CD4-positive, alpha-beta memory T cell (primary cell): ENCODE data around the gene SETBP1. TPM values are rescaled to one million over a fixed set of nuclear protein-coding genes. Genes with fewer than 3 reads are reported as not detected.

Experiments used
- CTCF ChIA-PET: fragments of 350-600 bp; sonication (Branson Sonifier 250); formaldehyde crosslinking; loops from one replicate; lab custom pipeline; 2021; ENCODE audit warnings: inconsistent platforms; ENCODE audit not compliant: partially characterized antibody; lab: Charles Lee
- POLR2A ChIA-PET: fragments of 350-600 bp; sonication (Branson Sonifier 250); formaldehyde crosslinking; loops from one replicate; lab custom pipeline; 2021; ENCODE audit not compliant: partially characterized antibody; lab: Charles Lee
- DNase-seq, 5 donors: peaks; one replicate each; pipeline versions ENCODE4 v3.0.0 to v3.0.0-alpha.2; 2020 to 2022; ENCODE audit warnings: mixed read lengths in 1 of 5
- H3K27ac ChIP-seq: one replicate; pipeline ENCODE4 v1.7.0; 2013; ENCODE audit warnings: low read depth, low read length
- H3K27me3 ChIP-seq: 2 replicates; pipeline ENCODE4 v1.7.0; 2013; ENCODE audit warnings: mild to moderate bottlenecking, low read length, moderate library complexity; ENCODE audit not compliant: insufficient read depth
- H3K36me3 ChIP-seq: 2 replicates; pipeline ENCODE4 v1.7.0; 2013; ENCODE audit warnings: mild to moderate bottlenecking, low read length, moderate library complexity; ENCODE audit not compliant: insufficient read depth
- H3K4me1 ChIP-seq: 2 replicates; pipeline ENCODE4 v1.7.0; 2013; ENCODE audit warnings: mild to moderate bottlenecking, low read length, moderate library complexity; ENCODE audit not compliant: insufficient read depth
- H3K4me3 ChIP-seq, 2 donors: one replicate each; pipeline ENCODE4 v1.7.0; 2013; ENCODE audit warnings: low read length in 2 of 2, mild to moderate bottlenecking in 1 of 2
- H3K9me3 ChIP-seq, 2 donors: one replicate each; pipeline ENCODE4 v1.7.0; 2013; ENCODE audit warnings: low read length in 2 of 2, control low read depth in 1 of 2; ENCODE audit not compliant: control insufficient read depth in 1 of 2
- H3K27ac Mint-ChIP-seq, 7 donors: one replicate each; pipeline ENCODE4 v1.8.0; 2020 to 2021; ENCODE audit warnings: mixed read lengths in 7 of 7, mild to moderate bottlenecking in 6 of 7, inconsistent platforms in 3 of 7, moderate library complexity in 3 of 7
- H3K27me3 Mint-ChIP-seq, 2 donors: one replicate each; pipeline ENCODE4 v1.8.0; 2020 to 2021; ENCODE audit warnings: mixed read lengths in 2 of 2
- H3K36me3 Mint-ChIP-seq, 2 donors: one replicate each; pipeline ENCODE4 v1.8.0; 2020 to 2021; ENCODE audit warnings: mixed read lengths in 2 of 2, inconsistent platforms in 1 of 2, mild to moderate bottlenecking in 1 of 2
- H3K4me1 Mint-ChIP-seq, 4 donors: one replicate each; pipeline ENCODE4 v1.8.0; 2020 to 2021; ENCODE audit warnings: mixed read lengths in 4 of 4, mild to moderate bottlenecking in 1 of 4
- H3K4me3 Mint-ChIP-seq, 8 donors: one replicate each; pipeline ENCODE4 v1.8.0; 2020 to 2021; ENCODE audit warnings: mixed read lengths in 8 of 8, mild to moderate bottlenecking in 7 of 8, moderate library complexity in 6 of 8, inconsistent platforms in 3 of 8
- H3K9me3 Mint-ChIP-seq, 8 donors: one replicate each; pipeline ENCODE4 v1.8.0; 2020 to 2021; ENCODE audit warnings: mixed read lengths in 8 of 8, mild to moderate bottlenecking in 5 of 8, inconsistent platforms in 3 of 8, moderate library complexity in 1 of 8
- intact Hi-C: fragments of 100-400 bp; cut with micrococcal nuclease; formaldehyde crosslinking; loops from one replicate; pipeline ENCODE4 v1.15.1; 2023
- polyA plus RNA-seq, 2 donors: library from polyadenylated mRNA; unstranded; fragments of 300-500 nt; fragmentation: Illumina TruSeq; gene quantifications; one replicate each; pipeline ENCODE4 v1.2.3, GENCODE V29; 2021
- total RNA-seq, 2 experiments: library from RNA; stranded (reverse); gene quantifications; one replicate each; pipeline ENCODE4 v1.2.3, GENCODE V29; 2021

The SETBP1 gene
- total and polyA plus RNA-seq, 4 experiments from 2014 or later = 0.03 to 0.21 (median 0.09) TPM; not detected in 1

GRCh38 chr18:44685296-44685695 is 4.6 kb downstream of the SETBP1 start:
- peaks cover 11% of the 10 kb centered on the region for H3K4me1 ChIP-seq
- peaks cover 11 to 23% of the 10 kb centered on the region in 2 donors for H3K27me3 Mint-ChIP-seq
- intact Hi-C loops = no loop called here
- peaks cover 6% of the 10 kb centered on the region for H3K27me3 ChIP-seq
- H3K4me1 Mint-ChIP-seq = peaks cover 0 to 6% (median 0%) of the 10 kb centered on the region in 4 donors
- no peak overlapping the region for H3K4me3 Mint-ChIP-seq
- no peak overlapping the region for H3K27ac Mint-ChIP-seq
- H3K9me3 Mint-ChIP-seq = no peaks in the 10 kb centered on the region
- H3K27ac ChIP-seq = no peak overlapping the region
- no peaks in the 10 kb centered on the region for H3K36me3 Mint-ChIP-seq
- H3K4me3 ChIP-seq = no peak overlapping the region
- no peaks in the 10 kb centered on the region for H3K9me3 ChIP-seq
- ChIA-PET POLR2A (no interaction called here), CTCF (no interaction called here)
- no peak for DNase-seq
- H3K36me3 ChIP-seq = no peaks in the 10 kb centered on the region

- no peak for DNase-seq
- ChIA-PET CTCF (no interaction called here), POLR2A (no interaction called here)
- Mint-ChIP-seq H3K27me3 (peaks cover 7 to 18% of the 10 kb centered on the region in 2 donors), H3K27ac (no peak overlapping the region), H3K4me3 (no peak overlapping the region), H3K9me3 (no peaks in the 10 kb centered on the region), H3K36me3 (no peaks in the 10 kb centered on the region), H3K4me1 (peaks cover 0 to 2% (median 0%) of the 10 kb centered on the region in 4 donors)
- H3K9me3 ChIP-seq = no peaks in the 10 kb centered on the region
- H3K27me3 ChIP-seq = peaks cover 3% of the 10 kb centered on the region
- H3K27ac ChIP-seq = no peak overlapping the region
- no peaks in the 10 kb centered on the region for H3K36me3 ChIP-seq
- no peak overlapping the region for H3K4me3 ChIP-seq
- intact Hi-C loops = no loop called here
- H3K4me1 ChIP-seq = peaks cover 6% of the 10 kb centered on the region
Measured at GRCh38 chr18:44686156-44686555, 5.5 kb downstream of the SETBP1 start.

- Histone ChIP-seq H3K36me3 (no peaks in the 10 kb centered on the region), H3K27ac (no peak overlapping the region), H3K4me3 (no peak overlapping the region), H3K27me3 (no peaks in the 10 kb centered on the region), H3K9me3 (no peaks in the 10 kb centered on the region), H3K4me1 (no peaks in the 10 kb centered on the region)
- intact Hi-C loops = no loop called here
- no peaks in the 10 kb centered on the region for H3K4me1 Mint-ChIP-seq
- peak overlapping the region in 1 of 7 donors; percentile 4 for H3K27ac Mint-ChIP-seq
- ChIA-PET POLR2A (no interaction called here), CTCF (interaction anchor here (1.2 kb wide), 1 partner anchor 9 kb away, joined by 4 read pairs; no protein-coding TSS in a partner anchor)
- H3K36me3 Mint-ChIP-seq = no peaks in the 10 kb centered on the region
- peaks cover 0 to 2% (median 0%) of the 10 kb centered on the region in 8 donors for H3K9me3 Mint-ChIP-seq
- H3K4me3 Mint-ChIP-seq = no peak overlapping the region
- H3K27me3 Mint-ChIP-seq = peaks cover 5 to 16% of the 10 kb centered on the region in 2 donors
- no peak for DNase-seq
Measured at GRCh38 chr18:44687421-44687820, 6.7 kb downstream of the SETBP1 start.

GRCh38 chr18:44689736-44690135 is 9.0 kb downstream of the SETBP1 start:
- H3K27me3 Mint-ChIP-seq = peaks cover 4 to 16% of the 10 kb centered on the region in 2 donors
- no peak for DNase-seq

GRCh38 chr18:44691148-44691925 is 10.6 kb downstream of the SETBP1 start:
- Histone ChIP-seq H3K9me3 (no peaks in the 10 kb centered on the region), H3K27me3 (no peaks in the 10 kb centered on the region), H3K4me1 (no peaks in the 10 kb centered on the region), H3K4me3 (no peak overlapping the region), H3K27ac (no peak overlapping the region), H3K36me3 (no peaks in the 10 kb centered on the region)
- Mint-ChIP-seq H3K27ac (no peak overlapping the region), H3K4me3 (no peak overlapping the region), H3K36me3 (no peaks in the 10 kb centered on the region), H3K27me3 (peaks cover 3 to 14% of the 10 kb centered on the region in 2 donors), H3K4me1 (no peaks in the 10 kb centered on the region), H3K9me3 (peaks cover 0 to 4% (median 0%) of the 10 kb centered on the region in 8 donors)
- ChIA-PET CTCF (interaction anchor here (1.2 kb wide), 1 partner anchor 8 kb away, joined by 3 read pairs; no protein-coding TSS in a partner anchor), POLR2A (no interaction called here)
- intact Hi-C loops = no loop called here
- no peak for DNase-seq

More at GRCh38 chr18:44689736-44690135, 9.0 kb downstream of the SETBP1 start:
- H3K9me3 Mint-ChIP-seq = peaks cover 0 to 4% (median 0%) of the 10 kb centered on the region in 8 donors
- ChIA-PET POLR2A (no interaction called here), CTCF (no interaction called here)
- Histone ChIP-seq H3K27ac (no peak overlapping the region), H3K36me3 (no peaks in the 10 kb centered on the region), H3K9me3 (no peaks in the 10 kb centered on the region), H3K27me3 (no peaks in the 10 kb centered on the region), H3K4me1 (no peaks in the 10 kb centered on the region), H3K4me3 (no peak overlapping the region)
- H3K4me1 Mint-ChIP-seq = no peaks in the 10 kb centered on the region
- intact Hi-C loops = no loop called here
- H3K4me3 Mint-ChIP-seq = no peak overlapping the region
- no peak overlapping the region for H3K27ac Mint-ChIP-seq
- no peaks in the 10 kb centered on the region for H3K36me3 Mint-ChIP-seq

- no peak for DNase-seq
- no peak overlapping the region for H3K4me3 ChIP-seq
- no peaks in the 10 kb centered on the region for H3K36me3 ChIP-seq
- no peaks in the 10 kb centered on the region for H3K4me1 ChIP-seq
- H3K9me3 ChIP-seq = no peaks in the 10 kb centered on the region
- Mint-ChIP-seq H3K27ac (no peak overlapping the region), H3K9me3 (peaks cover 0 to 4% (median 0%) of the 10 kb centered on the region in 8 donors), H3K4me3 (no peak overlapping the region), H3K4me1 (peaks cover 0 to 2% (median under 1%) of the 10 kb centered on the region in 4 donors), H3K36me3 (no peaks in the 10 kb centered on the region), H3K27me3 (peaks cover 2 to 8% of the 10 kb centered on the region in 2 donors)
- CTCF ChIA-PET = interaction anchor here (2.9 kb wide), 1 partner anchor 14 kb away, joined by 12 read pairs; no protein-coding TSS in a partner anchor
- H3K27me3 ChIP-seq = no peaks in the 10 kb centered on the region
- POLR2A ChIA-PET = no interaction called here
- H3K27ac ChIP-seq = no peak overlapping the region
- intact Hi-C loops = no loop called here
Measured at GRCh38 chr18:44693030-44693784, 12.5 kb downstream of the SETBP1 start.

- Histone ChIP-seq H3K36me3 (no peaks in the 10 kb centered on the region), H3K27me3 (no peaks in the 10 kb centered on the region), H3K9me3 (no peaks in the 10 kb centered on the region), H3K27ac (no peak overlapping the region), H3K4me1 (no peaks in the 10 kb centered on the region), H3K4me3 (no peak overlapping the region)
- Mint-ChIP-seq H3K4me3 (no peak overlapping the region), H3K27me3 (no peaks in the 10 kb centered on the region), H3K27ac (no peak overlapping the region), H3K9me3 (peaks cover 0 to 4% (median 0%) of the 10 kb centered on the region in 8 donors), H3K36me3 (no peaks in the 10 kb centered on the region), H3K4me1 (peaks cover 0 to 4% (median 3%) of the 10 kb centered on the region in 4 donors)
- no peak for DNase-seq
- ChIA-PET POLR2A (no interaction called here), CTCF (interaction anchor here (2.9 kb wide), 1 partner anchor 16 kb away, joined by 12 read pairs; no protein-coding TSS in a partner anchor)
- intact Hi-C loops = no loop called here
Measured at GRCh38 chr18:44695503-44695902, 14.8 kb downstream of the SETBP1 start.
